ENCODE data around the gene ASXL1. TPM values are rescaled to one million over a fixed set of nuclear protein-coding genes. Genes with fewer than 3 reads are reported as not detected.

Gene ASXL1
- polyA plus RNA-seq, 1 donor (not counting 4 experiments of a cell fraction or from before 2014, with no cell fraction given) = 20.0 TPM

DNA sequence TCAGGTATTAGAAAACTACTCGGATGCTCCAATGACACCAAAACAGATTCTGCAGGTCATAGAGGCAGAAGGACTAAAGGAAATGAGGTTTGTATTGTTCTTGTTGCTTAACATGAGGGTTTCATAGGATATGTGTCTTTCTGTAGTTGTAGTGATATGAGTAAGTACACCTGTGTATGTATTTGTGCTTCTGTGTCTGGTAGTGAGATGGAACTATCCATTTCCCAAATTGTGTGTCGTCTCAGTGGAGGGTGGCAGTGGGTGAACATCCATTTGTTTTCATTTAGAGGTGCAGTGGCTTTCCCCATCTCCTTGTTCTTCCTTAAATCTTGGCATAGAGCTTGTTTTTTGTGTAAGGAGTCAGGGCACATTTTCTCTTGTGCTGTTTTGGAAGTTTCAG is 8.2 kb downstream of the ASXL1 start:
- DNase-seq (ENCODE audit: low read depth, low spot score) (no peak), FAIRE-seq (no peak)
- no peak overlapping the region for H2AFZ ChIP-seq (ENCODE audit: control insufficient read depth, low read length)
- TF ChIP-seq EZH2 (IDR thresholded peaks at IDR 0.05; ENCODE audit: low read length) = no peak
- TF ChIP-seq, protein P1, sequence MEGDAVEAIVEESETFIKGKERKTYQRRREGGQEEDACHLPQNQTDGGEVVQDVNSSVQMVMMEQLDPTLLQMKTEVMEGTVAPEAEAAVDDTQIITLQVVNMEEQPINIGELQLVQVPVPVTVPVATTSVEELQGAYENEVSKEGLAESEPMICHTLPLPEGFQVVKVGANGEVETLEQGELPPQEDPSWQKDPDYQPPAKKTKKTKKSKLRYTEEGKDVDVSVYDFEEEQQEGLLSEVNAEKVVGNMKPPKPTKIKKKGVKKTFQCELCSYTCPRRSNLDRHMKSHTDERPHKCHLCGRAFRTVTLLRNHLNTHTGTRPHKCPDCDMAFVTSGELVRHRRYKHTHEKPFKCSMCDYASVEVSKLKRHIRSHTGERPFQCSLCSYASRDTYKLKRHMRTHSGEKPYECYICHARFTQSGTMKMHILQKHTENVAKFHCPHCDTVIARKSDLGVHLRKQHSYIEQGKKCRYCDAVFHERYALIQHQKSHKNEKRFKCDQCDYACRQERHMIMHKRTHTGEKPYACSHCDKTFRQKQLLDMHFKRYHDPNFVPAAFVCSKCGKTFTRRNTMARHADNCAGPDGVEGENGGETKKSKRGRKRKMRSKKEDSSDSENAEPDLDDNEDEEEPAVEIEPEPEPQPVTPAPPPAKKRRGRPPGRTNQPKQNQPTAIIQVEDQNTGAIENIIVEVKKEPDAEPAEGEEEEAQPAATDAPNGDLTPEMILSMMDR (optimal IDR thresholded peaks at IDR 0.05 in 1 of 3, IDR thresholded peaks at IDR 0.05 in 1 of 3, conservative IDR thresholded peaks at IDR 0.05 in 1 of 3; ENCODE audit: extremely low read depth in 1 of 3, insufficient read depth in 2 of 3, low read length in 3 of 3) = no peak
- dilution Hi-C loops (cut with MboI; ENCODE audit: extremely low pct_ligation_motif_present, low sequenced_read_pairs) = no loop called here
- H3K27ac ChIP-seq (ENCODE audit: control insufficient read depth, insufficient read depth, low read length) = no peak overlapping the region
- H3K9me3 ChIP-seq (ENCODE audit: control insufficient read depth, low read depth, low read length) = no peaks in the 10 kb centered on the region
- H3K36me3 ChIP-seq (ENCODE audit: control insufficient read depth in 2 of 2, extremely low read depth in 1 of 2, insufficient read depth in 2 of 2, low read length in 2 of 2) = peaks cover 2 to 4% of the 10 kb centered on the region in 2 experiments
- no peak overlapping the region for H3K4me3 ChIP-seq (ENCODE audit: control insufficient read depth in 2 of 3, extremely low read depth in 1 of 3, insufficient read depth in 2 of 3, low read depth in 1 of 3, low read length in 3 of 3)
- H3K27me3 ChIP-seq (ENCODE audit: control insufficient read depth, extremely low read depth, insufficient read depth, low read length) = no peaks in the 10 kb centered on the region
- no peaks in the 10 kb centered on the region for H3K9me1 ChIP-seq (ENCODE audit: control insufficient read depth, extremely low read depth, insufficient read depth, low read length)
- H3K4me1 ChIP-seq (ENCODE audit: control insufficient read depth, extremely low read depth, insufficient read depth, low read length) = no peaks in the 10 kb centered on the region
- H3K79me2 ChIP-seq (ENCODE audit: control insufficient read depth, insufficient read depth, low read length) = peaks cover 71% of the 10 kb centered on the region
- no peak overlapping the region for H3K9ac ChIP-seq (ENCODE audit: control insufficient read depth, extremely low read depth, insufficient read depth, low read length)
- H4K20me1 ChIP-seq (ENCODE audit: control insufficient read depth, extremely low read depth, insufficient read depth, low read length) = peaks cover 12% of the 10 kb centered on the region
- no peak overlapping the region for H3K4me2 ChIP-seq (ENCODE audit: control insufficient read depth, extremely low read depth, insufficient read depth, low read depth, low read length)

DNA sequence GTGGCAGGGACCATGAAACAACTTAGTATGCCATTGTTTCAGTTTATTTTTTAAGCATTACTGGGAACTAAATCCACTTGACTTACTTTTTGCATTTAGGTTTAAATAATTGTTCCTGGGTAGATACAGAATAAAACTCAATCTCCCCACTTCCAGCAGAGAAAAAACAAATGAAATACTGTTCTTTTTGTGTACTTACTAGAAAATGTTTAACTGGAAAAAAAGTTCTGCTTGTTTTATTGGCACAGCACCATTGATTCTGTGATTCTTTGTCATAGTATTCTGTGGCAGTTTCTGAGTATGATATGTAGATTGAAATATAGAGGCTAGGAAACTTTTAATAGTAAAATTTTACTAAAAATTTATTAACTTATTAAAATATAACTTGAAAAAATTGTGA is 10.2 kb downstream of the ASXL1 start:
- peaks cover 2 to 4% of the 10 kb centered on the region in 2 experiments for H3K36me3 ChIP-seq (ENCODE audit: control insufficient read depth in 2 of 2, extremely low read depth in 1 of 2, insufficient read depth in 2 of 2, low read length in 2 of 2)
- H3K27me3 ChIP-seq (ENCODE audit: control insufficient read depth, extremely low read depth, insufficient read depth, low read length) = no peaks in the 10 kb centered on the region
- no peak for FAIRE-seq
- H4K20me1 ChIP-seq (ENCODE audit: control insufficient read depth, extremely low read depth, insufficient read depth, low read length) = peaks cover 10% of the 10 kb centered on the region
- no peak overlapping the region for H3K4me2 ChIP-seq (ENCODE audit: control insufficient read depth, extremely low read depth, insufficient read depth, low read depth, low read length)
- no peak for TF ChIP-seq EZH2 (IDR thresholded peaks at IDR 0.05; ENCODE audit: low read length)
- TF ChIP-seq, protein P1 (optimal IDR thresholded peaks at IDR 0.05 in 1 of 3, IDR thresholded peaks at IDR 0.05 in 1 of 3, conservative IDR thresholded peaks at IDR 0.05 in 1 of 3; ENCODE audit: extremely low read depth in 1 of 3, insufficient read depth in 2 of 3, low read length in 3 of 3) = no peak
- H2AFZ ChIP-seq (ENCODE audit: control insufficient read depth, low read length) = no peak overlapping the region
- no peaks in the 10 kb centered on the region for H3K4me1 ChIP-seq (ENCODE audit: control insufficient read depth, extremely low read depth, insufficient read depth, low read length)
- no peak for DNase-seq (ENCODE audit: low read depth, low spot score)
- H3K79me2 ChIP-seq (ENCODE audit: control insufficient read depth, insufficient read depth, low read length) = peaks cover 54% of the 10 kb centered on the region
- H3K4me3 ChIP-seq (ENCODE audit: control insufficient read depth in 2 of 3, extremely low read depth in 1 of 3, insufficient read depth in 2 of 3, low read depth in 1 of 3, low read length in 3 of 3) = no peak overlapping the region
- dilution Hi-C loops (cut with MboI; ENCODE audit: extremely low pct_ligation_motif_present, low sequenced_read_pairs) = no loop called here
- no peaks in the 10 kb centered on the region for H3K9me1 ChIP-seq (ENCODE audit: control insufficient read depth, extremely low read depth, insufficient read depth, low read length)
- no peak overlapping the region for H3K9ac ChIP-seq (ENCODE audit: control insufficient read depth, extremely low read depth, insufficient read depth, low read length)
- no peaks in the 10 kb centered on the region for H3K9me3 ChIP-seq (ENCODE audit: control insufficient read depth, low read depth, low read length)
- H3K27ac ChIP-seq (ENCODE audit: control insufficient read depth, insufficient read depth, low read length) = no peak overlapping the region

All from keratinocyte (primary cell).